OCI-LY1 (cell line): ENCODE data around the gene FLACC1.

Source experiments
- H2AFZ ChIP-seq: fragments of 200-600 bp; sonication (generic), shearing (Covaris generic); 2 replicates; pipeline ENCODE4 v1.6.0; 2014; ENCODE audit warnings: antibody characterized with exemption, mild to moderate bottlenecking, low read length
- H3F3A ChIP-seq: fragments of 200-600 bp; sonication (generic), shearing (Covaris generic); 2 replicates; pipeline ENCODE4 v1.6.0; 2014; ENCODE audit warnings: mild to moderate bottlenecking, antibody characterized with exemption, low read length, moderate library complexity; ENCODE audit not compliant: insufficient read depth
- H3K27ac ChIP-seq: fragments of 200-600 bp; sonication (generic); 2 replicates; pipeline ENCODE4 v1.5.1; 2014; ENCODE audit warnings: low read length, mixed run types, mild to moderate bottlenecking, low read depth; ENCODE audit not compliant: poor library complexity, severe bottlenecking
- H3K27me3 ChIP-seq: fragments of 200-600 bp; sonication (generic); 2 replicates; pipeline ENCODE4 v1.6.0; 2014; ENCODE audit warnings: antibody characterized with exemption, mild to moderate bottlenecking, low read length, moderate library complexity; ENCODE audit not compliant: insufficient read depth
- H3K36me3 ChIP-seq: fragments of 200-600 bp; sonication (generic); 2 replicates; pipeline ENCODE4 v1.6.1; 2014; ENCODE audit warnings: mild to moderate bottlenecking, antibody characterized with exemption, low read length, moderate library complexity, mixed read lengths; ENCODE audit not compliant: insufficient read depth
- H3K4me1 ChIP-seq: fragments of 200-600 bp; sonication (generic); 2 replicates; pipeline ENCODE4 v1.5.1; 2014; ENCODE audit warnings: mild to moderate bottlenecking, low read length, moderate library complexity; ENCODE audit not compliant: insufficient read depth, severe bottlenecking
- H3K4me2 ChIP-seq: fragments of 200-600 bp; sonication (generic), shearing (Covaris generic); 2 replicates; pipeline ENCODE4 v1.6.1; 2014; ENCODE audit warnings: low read length
- H3K4me3 ChIP-seq: fragments of 200-600 bp; sonication (generic); 2 replicates; pipeline ENCODE4 v1.5.1; 2014; ENCODE audit warnings: low read length, low read depth, mild to moderate bottlenecking, mixed read lengths; ENCODE audit not compliant: poor library complexity, severe bottlenecking
- H3K79me2 ChIP-seq: fragments of 200-600 bp; shearing (Covaris generic); 2 replicates; pipeline ENCODE4 v1.6.1; 2016; ENCODE audit warnings: mixed run types, low read length, mixed read lengths; ENCODE audit not compliant: insufficient read depth
- H3K9ac ChIP-seq: fragments of 200-600 bp; sonication (generic), shearing (Covaris generic); 2 replicates; pipeline ENCODE4 v1.6.1; 2014; ENCODE audit warnings: mild to moderate bottlenecking, low read length, mixed read lengths
- H3K9me2 ChIP-seq: fragments of 200-600 bp; sonication (generic), shearing (Covaris generic); 2 replicates; pipeline ENCODE4 v1.6.1; 2014; ENCODE audit warnings: low read depth, mild to moderate bottlenecking, low read length, mixed read lengths
- H3K9me3 ChIP-seq: fragments of 200-600 bp; shearing (Covaris generic); 2 replicates; pipeline ENCODE4 v1.6.1; 2014; ENCODE audit warnings: low read length, mixed read lengths
- H4K20me1 ChIP-seq: fragments of 200-600 bp; sonication (generic), shearing (Covaris generic); 2 replicates; pipeline ENCODE4 v1.6.0; 2016; ENCODE audit warnings: mild to moderate bottlenecking, low read length; ENCODE audit not compliant: insufficient read depth
- CTCF ChIP-seq: fragments of 200-600 bp; sonication (generic), shearing (Covaris generic); IDR thresholded peaks from 2 replicates; pipeline ENCODE4 v1.5.1; 2017; ENCODE audit warnings: mild to moderate bottlenecking, antibody characterized with exemption, low read length, moderate library complexity, mixed read lengths
- EZH2 ChIP-seq: fragments of 200-600 bp; sonication (generic), shearing (Covaris generic); IDR thresholded peaks from 2 replicates; pipeline ENCODE4 v1.8.0; 2017; ENCODE audit warnings: borderline replicate concordance, mixed run types, mild to moderate bottlenecking, antibody characterized with exemption, low read length, moderate library complexity, mixed read lengths

Gene FLACC1

GRCh38 chr2:201403880-201404279 is 46.7 kb upstream of the FLACC1 start:
- no peak overlapping the region for H3K4me2 ChIP-seq
- no peak overlapping the region for H3K27ac ChIP-seq
- no peak overlapping the region for H2AFZ ChIP-seq
- H3K79me2 ChIP-seq: no peaks in the 10 kb centered on the region
- no peaks in the 10 kb centered on the region for H4K20me1 ChIP-seq
- no peaks in the 10 kb centered on the region for H3K9me2 ChIP-seq
- no peaks in the 10 kb centered on the region for H3K27me3 ChIP-seq
- TF ChIP-seq EZH2 (no peak), CTCF (no peak)
- no peaks in the 10 kb centered on the region for H3K9me3 ChIP-seq
- H3F3A ChIP-seq: no peaks in the 10 kb centered on the region
- no peaks in the 10 kb centered on the region for H3K4me1 ChIP-seq
- peaks cover 8% of the 10 kb centered on the region; the same call in 1 of the 2 replicates for H3K36me3 ChIP-seq
- H3K9ac ChIP-seq: no peak overlapping the region
- H3K4me3 ChIP-seq: no peak overlapping the region

GRCh38 chr2:201402651-201403562 is 45.8 kb upstream of the FLACC1 start:
- Histone ChIP-seq H4K20me1 (no peaks in the 10 kb centered on the region), H3K4me2 (no peak overlapping the region), H3F3A (no peaks in the 10 kb centered on the region), H3K9me2 (no peaks in the 10 kb centered on the region), H3K4me3 (no peak overlapping the region), H3K27ac (no peak overlapping the region), H3K4me1 (no peaks in the 10 kb centered on the region), H3K9ac (no peak overlapping the region), H3K27me3 (no peaks in the 10 kb centered on the region), H3K79me2 (no peaks in the 10 kb centered on the region), H2AFZ (no peak overlapping the region), H3K9me3 (no peaks in the 10 kb centered on the region), H3K36me3 (peaks cover 11% of the 10 kb centered on the region; the same call in 1 of the 2 replicates)
- TF ChIP-seq CTCF (no peak), EZH2 (no peak)

GRCh38 chr2:201401815-201402214 is 44.7 kb upstream of the FLACC1 start:
- Histone ChIP-seq H3K79me2 (no peaks in the 10 kb centered on the region), H3K36me3 (peaks cover 21% of the 10 kb centered on the region), H3K27ac (no peak overlapping the region), H3K4me3 (no peak overlapping the region), H3F3A (no peaks in the 10 kb centered on the region), H3K9me3 (no peaks in the 10 kb centered on the region), H3K9me2 (no peaks in the 10 kb centered on the region), H2AFZ (no peak overlapping the region), H3K27me3 (no peaks in the 10 kb centered on the region), H4K20me1 (no peaks in the 10 kb centered on the region), H3K4me1 (no peaks in the 10 kb centered on the region), H3K4me2 (no peak overlapping the region), H3K9ac (no peak overlapping the region)
- no peak for TF ChIP-seq CTCF
- TF ChIP-seq EZH2: no peak
